ENCODE measurements around the gene TNIP3. TPM values are rescaled to one million over a fixed set of nuclear protein-coding genes. Genes with fewer than 3 reads are reported as not detected.

The TNIP3 gene
- total RNA-seq, 6 donors from 2014 or later, result 0.89 to 8.0 (median 2.3) TPM

- 79 to 85% methylated on average over 2 of the region's 2 CpGs for WGBS, 2 donors
- no peaks in the 10 kb centered on the region for H3K27me3 ChIP-seq
- ATAC-seq (ENCODE audit: low FRiP score in 2 of 2), result no peak
Observed at GRCh38 chr4:121100093-121100775, 63.9 kb downstream of the TNIP3 start.

GRCh38 chr4:121098266-121098665 is 65.9 kb downstream of the TNIP3 start:
- WGBS, 2 donors, result 64 to 77% methylated on average over 2 of the region's 2 CpGs
- DNase-seq (no peak), ATAC-seq (ENCODE audit: low FRiP score in 2 of 2) (no peak)
- no peak overlapping the region for H3K27ac ChIP-seq
- no peaks in the 10 kb centered on the region for H3K4me1 ChIP-seq
- H3K27me3 ChIP-seq, result no peaks in the 10 kb centered on the region
- TF ChIP-seq CTCF (IDR thresholded peaks at IDR 0.05) (no peak), POLR2AphosphoS5 (IDR thresholded peaks at IDR 0.05) (no peak), POLR2A (IDR thresholded peaks at IDR 0.05) (no peak), EP300 (IDR thresholded peaks at IDR 0.05) (no peak)
- no peak overlapping the region for H3K4me3 ChIP-seq
- no peaks in the 10 kb centered on the region for H3K9me3 ChIP-seq
- H3K36me3 ChIP-seq, result no peaks in the 10 kb centered on the region

More at GRCh38 chr4:121100093-121100775, 63.9 kb downstream of the TNIP3 start:
- Histone ChIP-seq H3K36me3 (no peaks in the 10 kb centered on the region), H3K27ac (no peak overlapping the region), H3K9me3 (no peaks in the 10 kb centered on the region), H3K4me3 (no peak overlapping the region), H3K4me1 (no peaks in the 10 kb centered on the region)
- TF ChIP-seq POLR2AphosphoS5 (IDR thresholded peaks at IDR 0.05) (no peak), POLR2A (IDR thresholded peaks at IDR 0.05) (no peak), CTCF (IDR thresholded peaks at IDR 0.05) (no peak), EP300 (IDR thresholded peaks at IDR 0.05) (no peak)
- DNase-seq, result no peak

- TF ChIP-seq CTCF (IDR thresholded peaks at IDR 0.05) (peak; percentile 30 to 56 (median 40)), POLR2AphosphoS5 (IDR thresholded peaks at IDR 0.05) (no peak)
- ATAC-seq (ENCODE audit: low FRiP score in 2 of 2), result peak in 1 of 2 donors; percentile 45
- Histone ChIP-seq H3K4me3 (no peak overlapping the region), H3K27me3 (no peaks in the 10 kb centered on the region), H3K9me3 (no peaks in the 10 kb centered on the region), H3K4me1 (no peaks in the 10 kb centered on the region), H3K36me3 (no peaks in the 10 kb centered on the region), H3K27ac (no peak overlapping the region)
- WGBS, 2 donors, result 14 to 25% methylated on average over 2 of the region's 2 CpGs
- DNase-seq, result no peak
Observed at GRCh38 chr4:121096629-121097028, 67.5 kb downstream of the TNIP3 start.

- no peak for DNase-seq
- Histone ChIP-seq H3K4me3 (no peak overlapping the region), H3K27me3 (no peaks in the 10 kb centered on the region), H3K27ac (no peak overlapping the region), H3K4me1 (no peaks in the 10 kb centered on the region), H3K9me3 (no peaks in the 10 kb centered on the region), H3K36me3 (no peaks in the 10 kb centered on the region)
- ATAC-seq (ENCODE audit: low FRiP score in 2 of 2), result no peak
- no peak for TF ChIP-seq CTCF (IDR thresholded peaks at IDR 0.05)
Observed at GRCh38 chr4:121096191-121096590, 67.9 kb downstream of the TNIP3 start.

- no peak for DNase-seq
- Histone ChIP-seq H3K4me1 (no peaks in the 10 kb centered on the region), H3K27me3 (no peaks in the 10 kb centered on the region), H3K27ac (no peak overlapping the region), H3K4me3 (no peak overlapping the region), H3K36me3 (no peaks in the 10 kb centered on the region), H3K9me3 (no peaks in the 10 kb centered on the region)
- no peak for TF ChIP-seq POLR2AphosphoS5 (IDR thresholded peaks at IDR 0.05)
- no peak for TF ChIP-seq POLR2A (IDR thresholded peaks at IDR 0.05)
- TF ChIP-seq EP300 (IDR thresholded peaks at IDR 0.05), result no peak
- no peak for TF ChIP-seq CTCF (IDR thresholded peaks at IDR 0.05)
- no peak for ATAC-seq (ENCODE audit: low FRiP score in 2 of 2)
- WGBS, 2 donors, result 80 to 88% methylated on average over 3 of the region's 3 CpGs
Observed at GRCh38 chr4:121094297-121094966, 69.7 kb downstream of the TNIP3 start.
